ENCODE data around the gene CNN2.

CNN2 gene

GRCh38 chr19:1068009-1069001 is 41.9 kb downstream of the CNN2 start:
- DNase-seq: no peak

GRCh38 chr19:1069009-1069779 is 42.8 kb downstream of the CNN2 start:
- no peak for DNase-seq

GRCh38 chr19:1070576-1070930 is 44.1 kb downstream of the CNN2 start:
- DNase-seq: no peak

- DNase-seq: no peak
Observed at GRCh38 chr19:1070931-1071791, 44.8 kb downstream of the CNN2 start.

GRCh38 chr19:1072371-1073015 is 46.1 kb downstream of the CNN2 start:
- DNase-seq: no peak

- DNase-seq: no peak
Observed at GRCh38 chr19:1073063-1073955, 46.9 kb downstream of the CNN2 start.

- DNase-seq: no peak
Observed at GRCh38 chr19:1073956-1074517, 47.6 kb downstream of the CNN2 start.

GRCh38 chr19:1074544-1075283 is 48.3 kb downstream of the CNN2 start:
- no peak for DNase-seq

GRCh38 chr19:1076046-1076386 is 49.6 kb downstream of the CNN2 start:
- DNase-seq: no peak

- DNase-seq: no peak
Observed at GRCh38 chr19:1076951-1077350, 50.5 kb downstream of the CNN2 start.

GRCh38 chr19:1079566-1080111 is 53.2 kb downstream of the CNN2 start:
- DNase-seq: no peak

- no peak for DNase-seq
Observed at GRCh38 chr19:1080360-1081161, 54.2 kb downstream of the CNN2 start.

- DNase-seq: no peak
Observed at GRCh38 chr19:1081301-1082164, 55.1 kb downstream of the CNN2 start.

GRCh38 chr19:1082165-1082927 is 55.9 kb downstream of the CNN2 start:
- no peak for DNase-seq

- DNase-seq: no peak
Observed at GRCh38 chr19:1082928-1083816, 56.8 kb downstream of the CNN2 start.
